Inflammatory macrophage treated with lipopolysaccharide for 1 hour (primary cell): ENCODE data around the gene OXCT2.

Source experiments
- DNase-seq, 2 donors: peaks; one replicate each; pipeline ENCODE4 v3.0.0-alpha.2; 2020 to 2022

The OXCT2 gene

DNA sequence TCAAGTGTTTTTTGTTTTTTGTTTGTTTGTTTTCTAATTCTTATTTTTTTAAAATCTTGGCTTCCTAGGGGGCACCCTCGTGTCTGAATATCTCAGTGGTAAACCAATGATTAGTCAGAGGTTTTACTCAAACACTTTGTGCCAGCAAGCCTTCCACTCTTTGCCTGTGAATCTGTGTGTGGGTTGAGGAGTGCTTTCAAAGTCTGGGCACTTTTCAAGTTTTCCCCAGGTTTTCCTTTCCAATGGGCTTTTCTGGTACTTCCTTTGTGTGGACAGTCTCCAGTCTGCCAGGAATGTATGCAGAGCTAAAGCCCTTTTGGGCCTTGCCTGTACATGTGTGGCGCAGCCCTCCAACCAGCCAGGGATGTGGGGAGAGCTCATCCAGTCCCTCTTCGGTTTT lies 42.1 kb downstream of the OXCT2 start:
- DNase-seq = peak in 1 of 2 donors; percentile 66

- DNase-seq = no peak
Measured at GRCh38 chr1:39727932-39728317, 43.2 kb downstream of the OXCT2 start.

- no peak for DNase-seq
Measured at GRCh38 chr1:39727221-39727931, 43.8 kb downstream of the OXCT2 start.

GRCh38 chr1:39726600-39726999 lies 44.5 kb downstream of the OXCT2 start:
- DNase-seq = no peak

- no peak for DNase-seq
Measured at GRCh38 chr1:39722495-39722894, 48.7 kb downstream of the OXCT2 start.

DNA sequence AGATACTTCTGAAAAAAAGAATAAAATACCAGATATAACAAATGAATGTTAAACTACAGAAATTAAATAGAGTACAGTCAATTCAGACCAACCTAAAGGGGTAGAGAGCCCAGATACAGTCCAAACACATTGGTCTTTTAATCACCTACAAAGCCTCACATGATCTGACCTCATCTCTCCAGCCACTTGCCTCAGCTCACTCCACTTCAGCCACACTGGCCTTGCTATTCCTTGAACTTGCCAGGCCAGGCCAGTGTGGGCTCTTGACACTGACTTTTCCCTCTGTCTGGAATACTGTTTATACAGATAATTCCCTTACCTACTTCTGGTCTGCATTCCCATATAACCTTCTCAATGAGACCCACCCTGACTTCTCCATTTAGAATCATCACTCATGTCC lies 49.5 kb downstream of the OXCT2 start:
- DNase-seq = no peak

- DNase-seq = peak; percentile 27 to 89
Measured at GRCh38 chr1:39720094-39720999, 50.8 kb downstream of the OXCT2 start.
